Measurements from ENCODE around the gene G3BP2.

GRCh38 chr4:75596061-75596460 is 77.2 kb downstream of the G3BP2 start:
- TF ChIP-seq CTCF (IDR thresholded peaks at IDR 0.05; ENCODE audit: poor library complexity, severe bottlenecking) (no peak), EZH2 (IDR thresholded peaks at IDR 0.05; ENCODE audit: borderline replicate concordance, insufficient read depth, low read length, poor library complexity, severe bottlenecking) (no peak), POLR2AphosphoS5 (IDR thresholded peaks at IDR 0.05) (no peak)

All from neural cell (in vitro differentiated cells).